Activated CD8-positive, alpha-beta memory T cell treated with anti-CD3 and anti-CD28 coated beads for 4 hours (primary cell): ENCODE results near the gene LBX1.

Experiments
- DNase-seq, 2 donors: peaks; one replicate each; pipeline ENCODE4 v3.0.0-alpha.2; 2020; ENCODE audit warnings: low read depth in 2 of 2

The LBX1 gene

GRCh38 chr10:101229266-101230182 lies at the start of gene LBX1:
Gene LBX1, minus strand, starts transcription at chr10:101229463. Its CDS starts 648 bp downstream, at chr10:101228815.
- no peak for DNase-seq

GRCh38 chr10:101273741-101274140 lies 44.5 kb upstream of the LBX1 start:
- no peak for DNase-seq

GRCh38 chr10:101273330-101273729 lies 44.1 kb upstream of the LBX1 start:
- no peak for DNase-seq

GRCh38 chr10:101272229-101272868 lies 43.1 kb upstream of the LBX1 start:
- DNase-seq, result peak; percentile 23 to 29

GRCh38 chr10:101270763-101271162 lies 41.5 kb upstream of the LBX1 start:
- DNase-seq, result no peak

GRCh38 chr10:101267776-101268175 lies 38.5 kb upstream of the LBX1 start:
- DNase-seq, result no peak

GRCh38 chr10:101267290-101267680 lies 38.0 kb upstream of the LBX1 start:
- no peak for DNase-seq

- DNase-seq, result no peak
Observed at GRCh38 chr10:101266381-101267289, 37.4 kb upstream of the LBX1 start.

GRCh38 chr10:101263150-101263752 lies 34.0 kb upstream of the LBX1 start:
- DNase-seq, result no peak

- no peak for DNase-seq
Observed at GRCh38 chr10:101262147-101262546, 32.9 kb upstream of the LBX1 start.

GRCh38 chr10:101261702-101262101 lies 32.4 kb upstream of the LBX1 start:
- no peak for DNase-seq

GRCh38 chr10:101260764-101261481 lies 31.7 kb upstream of the LBX1 start:
- no peak for DNase-seq

GRCh38 chr10:101258179-101258885 lies 29.1 kb upstream of the LBX1 start:
- DNase-seq, result no peak

GRCh38 chr10:101257491-101257890 lies 28.2 kb upstream of the LBX1 start:
- no peak for DNase-seq

- no peak for DNase-seq
Observed at GRCh38 chr10:101257084-101257483, 27.8 kb upstream of the LBX1 start.

GRCh38 chr10:101256387-101256786 lies 27.1 kb upstream of the LBX1 start:
- no peak for DNase-seq

- no peak for DNase-seq
Observed at GRCh38 chr10:101250136-101250535, 20.9 kb upstream of the LBX1 start.

GRCh38 chr10:101249171-101249581 lies 19.9 kb upstream of the LBX1 start:
- DNase-seq, result no peak

- DNase-seq, result no peak
Observed at GRCh38 chr10:101246639-101247038, 17.4 kb upstream of the LBX1 start.

GRCh38 chr10:101244321-101245050 lies 15.2 kb upstream of the LBX1 start:
- DNase-seq, result no peak
